Measurements from ENCODE around the gene MAN2A2.

GRCh38 chr15:90905306-90906180 is 2.4 kb downstream of the MAN2A2 start:
- TF ChIP-seq CTCF (conservative IDR thresholded peaks at IDR 0.05) (no peak), ZFX (IDR thresholded peaks at IDR 0.05) (no peak)

All from C4-2B (cell line).